Stromal cell of bone marrow (primary cell): ENCODE data around the gene ERBB4.

Experiments
- DNase-seq: peaks from one replicate; pipeline ENCODE4 v3.0.0-alpha.2; 2012; ENCODE audit warnings: low read depth

Gene ERBB4

GRCh38 chr2:211468877-211469663, 1069.5 kb downstream of the ERBB4 start:
- DNase-seq: no peak

GRCh38 chr2:211468217-211468616, 1070.4 kb downstream of the ERBB4 start:
- no peak for DNase-seq

- no peak for DNase-seq
These were observed 1075.2 kb downstream of the ERBB4 start for GRCh38 chr2:211463397-211463796.

GRCh38 chr2:211458974-211459373, 1079.6 kb downstream of the ERBB4 start:
- no peak for DNase-seq

- DNase-seq: no peak
These were observed 1081.3 kb downstream of the ERBB4 start for GRCh38 chr2:211457325-211457724.

GRCh38 chr2:211455216-211455841, 1083.3 kb downstream of the ERBB4 start:
- DNase-seq: peak; percentile 31

GRCh38 chr2:211454679-211455078, 1083.9 kb downstream of the ERBB4 start:
- no peak for DNase-seq

- DNase-seq: no peak
These were observed 1085.2 kb downstream of the ERBB4 start for GRCh38 chr2:211453311-211453887.

GRCh38 chr2:211451642-211452041, 1087.0 kb downstream of the ERBB4 start:
- no peak for DNase-seq

- DNase-seq: no peak
These were observed 1088.8 kb downstream of the ERBB4 start for GRCh38 chr2:211449819-211450218.

GRCh38 chr2:211447548-211447947, 1091.1 kb downstream of the ERBB4 start:
- DNase-seq: no peak

- DNase-seq: no peak
These were observed 1098.5 kb downstream of the ERBB4 start for GRCh38 chr2:211440107-211440506.

- DNase-seq: no peak
These were observed 1099.6 kb downstream of the ERBB4 start for GRCh38 chr2:211439011-211439410.

GRCh38 chr2:211437396-211437795, 1101.2 kb downstream of the ERBB4 start:
- DNase-seq: no peak

GRCh38 chr2:211436182-211436581, 1102.4 kb downstream of the ERBB4 start:
- no peak for DNase-seq

GRCh38 chr2:211435331-211435730, 1103.3 kb downstream of the ERBB4 start:
- no peak for DNase-seq

- DNase-seq: no peak
These were observed 1103.8 kb downstream of the ERBB4 start for GRCh38 chr2:211434773-211435172.

GRCh38 chr2:211429256-211429920, 1109.2 kb downstream of the ERBB4 start:
- DNase-seq: no peak

GRCh38 chr2:211426240-211426639, 1112.4 kb downstream of the ERBB4 start:
- DNase-seq: no peak

- DNase-seq: no peak
These were observed 1115.6 kb downstream of the ERBB4 start for GRCh38 chr2:211423018-211423417.

GRCh38 chr2:211417544-211417943, 1121.1 kb downstream of the ERBB4 start:
- DNase-seq: no peak

GRCh38 chr2:211416373-211416772, 1122.2 kb downstream of the ERBB4 start:
- DNase-seq: no peak

- DNase-seq: no peak
These were observed 1124.9 kb downstream of the ERBB4 start for GRCh38 chr2:211413746-211414145.
